Activated T-helper 1 cell treated with Interleukin-2 at 50 U/mL for 16 hours (primary cell): ENCODE data around the gene CFAP97D2.

ENCODE experiments used
- DNase-seq: peaks from one replicate; pipeline ENCODE4 v3.0.0-alpha.2; 2020; ENCODE audit warnings: low read depth

Gene CFAP97D2

GRCh38 chr13:114199954-114200353 lies 20.9 kb downstream of the CFAP97D2 start:
- no peak for DNase-seq

- no peak for DNase-seq
Measured at GRCh38 chr13:114200399-114200911, 21.4 kb downstream of the CFAP97D2 start.

- no peak for DNase-seq
Measured at GRCh38 chr13:114202581-114202980, 23.5 kb downstream of the CFAP97D2 start.

- no peak for DNase-seq
Measured at GRCh38 chr13:114203536-114203935, 24.5 kb downstream of the CFAP97D2 start.

GRCh38 chr13:114204894-114205293 lies 25.8 kb downstream of the CFAP97D2 start:
- no peak for DNase-seq

- DNase-seq: no peak
Measured at GRCh38 chr13:114208134-114208533, 29.1 kb downstream of the CFAP97D2 start.

GRCh38 chr13:114211446-114212157 lies 32.5 kb downstream of the CFAP97D2 start:
- DNase-seq: no peak

- no peak for DNase-seq
Measured at GRCh38 chr13:114212158-114212495, 33.1 kb downstream of the CFAP97D2 start.

- DNase-seq: no peak
Measured at GRCh38 chr13:114213980-114214379, 34.9 kb downstream of the CFAP97D2 start.

- no peak for DNase-seq
Measured at GRCh38 chr13:114219392-114219791, 40.3 kb downstream of the CFAP97D2 start.

GRCh38 chr13:114222461-114222968 lies 43.5 kb downstream of the CFAP97D2 start:
- DNase-seq: no peak

- no peak for DNase-seq
Measured at GRCh38 chr13:114224201-114224600, 45.1 kb downstream of the CFAP97D2 start.

GRCh38 chr13:114225610-114226009 lies 46.6 kb downstream of the CFAP97D2 start:
- no peak for DNase-seq

- DNase-seq: no peak
Measured at GRCh38 chr13:114226088-114226487, 47.0 kb downstream of the CFAP97D2 start.

- peak; percentile 72 for DNase-seq
Measured at GRCh38 chr13:114226699-114227323, 47.8 kb downstream of the CFAP97D2 start.

GRCh38 chr13:114227528-114227927 lies 48.5 kb downstream of the CFAP97D2 start:
- DNase-seq: no peak

- DNase-seq: no peak
Measured at GRCh38 chr13:114228176-114228575, 49.1 kb downstream of the CFAP97D2 start.

GRCh38 chr13:114229506-114229905 lies 50.4 kb downstream of the CFAP97D2 start:
- DNase-seq: no peak

GRCh38 chr13:114230117-114230516 lies 51.1 kb downstream of the CFAP97D2 start:
- no peak for DNase-seq

- DNase-seq: no peak
Measured at GRCh38 chr13:114230575-114230974, 51.5 kb downstream of the CFAP97D2 start.

GRCh38 chr13:114231886-114232285 lies 52.8 kb downstream of the CFAP97D2 start:
- no peak for DNase-seq

- DNase-seq: no peak
Measured at GRCh38 chr13:114234266-114234644, 55.2 kb downstream of the CFAP97D2 start.

- DNase-seq: peak; percentile 80
Measured at GRCh38 chr13:114234645-114235421, 55.8 kb downstream of the CFAP97D2 start, which contains the start of gene CDC16. TSS of gene CDC16 (plus strand) at chr13:114234897. CDS start at chr13:114235085, 188 bp downstream.
